NCI-H128 (cell line): ENCODE data around the gene TMC2.

Experiments
- DNase-seq: peaks from one replicate; lab custom pipeline; 2025; ENCODE audit not compliant: unreplicated experiment; lab: John Stamatoyannopoulos, UW

Gene TMC2

DNA sequence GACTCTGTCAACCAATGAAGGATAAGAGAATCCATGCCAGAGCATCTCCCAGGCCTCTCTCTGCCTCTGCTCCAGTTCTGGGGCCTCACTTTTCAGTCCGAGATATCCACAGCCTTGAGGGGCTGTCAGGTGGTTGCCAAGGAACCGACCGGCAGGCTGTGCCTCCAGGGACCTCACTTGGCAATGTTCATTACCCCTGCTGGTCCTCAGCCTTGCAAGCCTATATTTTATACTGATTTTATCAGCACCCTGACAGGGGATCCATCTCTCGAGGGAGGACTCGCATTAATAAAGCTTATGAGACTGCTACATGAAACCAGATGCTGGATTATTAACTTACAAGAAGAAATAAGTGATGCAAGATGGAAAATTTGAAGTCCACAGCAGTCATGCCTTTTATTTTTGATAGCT lies 39.9 kb downstream of the TMC2 start:
- no peak for DNase-seq

DNA sequence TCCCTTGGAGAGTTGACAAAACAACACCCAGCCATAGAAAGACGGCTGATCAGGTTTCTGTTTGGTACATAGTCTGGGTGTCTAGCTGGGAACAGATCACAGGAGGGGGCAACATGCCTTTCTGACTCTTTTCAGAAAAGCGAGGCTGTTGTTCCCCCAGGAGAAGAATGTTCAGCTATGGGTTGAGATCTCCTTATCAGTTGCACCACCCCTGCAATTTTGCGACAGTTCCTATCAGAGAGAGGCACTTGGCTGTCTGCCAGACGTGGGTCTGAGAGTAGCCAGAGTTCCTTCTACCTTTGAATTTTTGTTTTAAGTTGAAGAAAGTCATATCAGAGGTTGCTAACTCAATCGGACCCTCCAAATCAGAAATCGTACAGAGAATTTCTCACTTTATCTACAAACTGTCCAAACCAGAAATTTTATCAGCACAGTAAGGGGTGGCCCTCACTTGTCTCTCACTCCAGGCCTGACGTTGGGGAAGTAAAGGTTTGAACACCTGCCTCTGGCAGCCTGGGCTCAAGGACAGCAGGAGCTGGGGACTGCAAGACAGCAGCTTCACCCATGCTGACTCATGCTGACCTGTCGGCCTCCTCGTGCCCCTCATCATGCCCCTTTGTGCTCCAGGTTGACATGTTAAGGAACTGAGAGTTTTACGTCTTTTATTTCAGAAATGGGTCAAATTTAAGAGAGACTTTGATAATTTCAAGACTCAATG lies 42.3 kb downstream of the TMC2 start:
- no peak for DNase-seq

DNA sequence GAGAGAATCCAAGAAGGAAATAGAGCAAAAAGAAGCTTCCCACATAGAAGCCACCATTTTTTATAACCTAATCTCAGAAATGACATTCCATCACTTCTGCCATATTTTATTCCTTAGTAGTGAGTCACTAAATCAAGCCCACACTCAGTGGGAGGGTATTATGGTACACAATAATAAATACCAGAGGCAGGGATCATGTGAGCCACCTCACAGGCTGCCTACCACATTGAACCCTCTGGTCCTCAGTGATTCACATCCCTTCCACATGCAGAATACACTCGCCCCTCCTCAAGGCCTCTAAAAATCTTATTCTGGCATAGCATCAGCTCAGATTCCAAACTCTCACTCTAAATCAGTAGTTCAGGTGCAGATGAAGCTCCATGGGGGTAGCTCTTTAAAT lies 49.4 kb downstream of the TMC2 start:
- no peak for DNase-seq

DNA sequence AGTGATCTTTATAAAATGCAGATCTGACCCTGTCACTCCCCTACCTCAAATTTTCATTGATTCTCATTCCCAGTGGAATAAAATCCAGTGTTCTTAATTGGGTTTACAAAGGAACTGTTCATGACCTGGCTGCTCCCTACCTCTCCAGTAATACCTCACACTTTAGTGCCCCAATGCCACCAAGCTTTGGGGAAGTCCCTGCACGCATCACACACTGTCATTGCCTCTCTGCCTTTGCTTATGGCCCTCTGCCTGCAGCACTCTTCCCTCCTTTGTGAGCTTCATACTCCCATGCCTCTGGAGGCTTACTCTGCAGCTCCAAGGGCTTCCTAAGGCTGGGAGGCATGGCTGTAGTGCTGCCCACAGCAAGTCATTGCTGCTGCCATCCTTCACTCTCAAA lies 57.4 kb downstream of the TMC2 start:
- DNase-seq = no peak

DNA sequence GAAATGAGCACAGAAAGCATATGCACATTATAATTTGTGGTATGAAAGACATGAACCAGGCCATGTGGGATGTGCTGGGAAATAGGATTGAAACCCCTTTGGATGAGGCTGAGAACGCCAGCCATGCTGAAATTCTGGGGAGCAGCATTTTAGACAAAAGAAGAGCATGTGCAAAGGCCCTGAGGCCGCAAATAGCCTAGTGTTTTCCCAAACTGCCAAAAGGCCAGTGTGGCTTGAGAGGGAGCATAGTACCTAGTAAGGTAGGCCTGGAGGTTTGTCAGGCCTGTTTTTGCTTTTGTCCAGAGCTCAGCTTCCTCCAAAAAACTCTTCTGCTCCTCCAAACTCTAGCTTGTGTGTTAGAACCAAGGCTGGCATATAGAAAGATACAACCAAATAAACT lies 58.7 kb downstream of the TMC2 start:
- no peak for DNase-seq

DNA sequence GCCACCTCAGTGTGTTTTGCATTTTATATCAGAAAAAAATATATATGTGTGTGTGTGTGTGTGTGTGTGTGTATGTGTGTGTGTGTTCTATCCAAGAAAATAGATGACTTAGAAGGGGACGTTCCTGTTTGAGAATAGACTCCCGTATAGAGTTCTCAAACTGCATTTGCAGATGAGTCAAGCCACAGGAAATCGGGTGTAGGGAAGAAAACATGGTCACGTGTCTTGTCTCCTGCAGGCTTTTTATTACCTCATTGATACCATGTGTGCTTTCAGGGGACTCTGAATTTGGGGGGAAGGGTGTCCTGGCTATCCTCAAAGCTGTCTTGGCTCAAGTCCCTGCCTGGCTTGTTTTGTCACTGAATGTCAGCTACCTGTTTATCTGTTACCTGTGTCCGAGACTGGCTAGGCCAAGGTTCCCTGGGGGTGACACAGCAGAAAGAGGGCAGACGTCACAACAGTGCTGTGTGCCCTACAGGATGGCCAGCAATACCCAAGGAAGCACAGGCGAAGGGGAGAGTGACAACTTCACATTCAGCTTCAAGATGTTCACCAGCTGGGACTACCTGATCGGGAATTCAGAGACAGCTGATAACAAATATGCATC lies 60.4 kb downstream of the TMC2 start:
- DNase-seq = no peak

DNA sequence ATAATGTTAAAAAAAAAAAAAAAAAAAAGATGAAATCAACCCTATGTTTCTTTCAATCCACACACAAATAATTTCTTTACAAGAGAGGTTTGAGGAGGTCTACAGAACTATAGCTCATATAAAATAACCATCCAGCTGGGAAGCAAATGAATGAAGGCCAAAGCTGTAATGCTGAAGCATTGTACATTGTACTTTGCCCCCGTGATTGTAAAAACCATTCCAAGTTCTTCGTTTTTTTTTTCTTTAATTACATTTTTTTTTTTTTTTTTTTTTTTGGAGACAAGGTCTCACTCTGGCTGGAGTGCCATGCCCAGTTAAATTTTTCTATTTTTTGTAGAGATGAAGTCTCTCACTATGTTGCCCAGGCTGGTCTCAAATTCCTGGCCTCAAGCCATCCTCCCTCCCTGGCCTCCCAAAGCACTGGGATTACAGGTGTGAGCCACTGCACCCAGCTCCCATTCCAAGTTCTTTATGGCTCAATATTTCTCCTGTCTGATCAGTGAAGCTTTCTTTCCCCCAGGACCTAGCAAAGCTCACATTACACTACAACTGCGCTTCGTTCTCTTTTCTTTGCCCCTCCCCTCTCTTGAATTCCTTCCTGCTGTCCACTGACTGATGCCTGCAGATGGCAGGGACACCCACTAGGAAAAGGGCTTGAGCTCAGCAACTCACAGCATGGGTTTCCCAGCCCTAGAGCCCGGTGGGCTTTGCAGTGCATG lies 63.1 kb downstream of the TMC2 start:
- DNase-seq = no peak

DNA sequence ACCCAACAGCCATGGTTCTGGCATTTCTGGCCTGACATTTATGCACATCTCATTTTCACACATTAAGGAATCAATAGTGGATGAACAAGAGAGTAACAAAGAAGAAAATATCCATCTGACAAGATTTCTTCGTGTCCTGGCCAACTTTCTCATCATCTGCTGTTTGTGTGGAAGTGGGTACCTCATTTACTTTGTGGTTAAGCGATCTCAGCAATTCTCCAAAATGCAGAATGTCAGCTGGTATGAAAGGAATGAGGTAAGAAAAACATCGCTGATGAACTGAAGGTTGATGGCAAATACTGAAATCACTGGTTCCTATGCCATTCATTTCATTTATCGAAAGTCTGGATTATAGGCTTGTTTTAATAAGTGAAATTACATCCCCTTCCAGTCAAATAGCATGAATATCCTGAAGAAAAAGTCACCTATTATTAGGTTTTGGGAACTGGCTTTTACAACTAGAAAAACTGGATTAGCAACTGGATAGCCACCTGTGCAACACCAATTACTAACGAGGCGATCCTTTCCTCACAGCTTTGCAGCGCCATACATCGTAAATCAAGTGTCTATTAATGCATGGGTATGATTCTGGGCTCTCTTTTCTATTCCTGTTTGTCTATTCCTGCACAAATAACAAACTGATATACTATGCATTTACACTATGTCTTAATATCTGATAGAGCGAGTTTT lies 65.8 kb downstream of the TMC2 start:
- DNase-seq = no peak

DNA sequence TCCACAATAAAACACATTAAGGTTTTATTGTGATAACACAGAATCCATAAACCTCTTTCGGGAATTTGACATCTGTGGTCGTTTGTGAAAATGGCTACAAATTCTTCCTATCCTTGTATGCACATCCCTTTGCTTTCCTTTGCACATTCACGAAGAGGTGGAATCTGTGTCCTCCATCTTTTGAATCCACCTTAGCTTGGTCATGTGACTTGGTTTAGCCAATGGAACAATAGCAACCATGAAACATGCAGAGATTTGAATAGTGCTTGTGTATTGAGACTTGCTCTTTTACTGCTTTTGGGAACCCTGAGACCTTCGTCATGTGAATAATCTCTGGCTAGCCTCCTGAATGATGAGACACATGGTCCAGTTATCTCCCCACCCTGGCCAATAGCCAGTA lies 66.4 kb downstream of the TMC2 start:
- no peak for DNase-seq

DNA sequence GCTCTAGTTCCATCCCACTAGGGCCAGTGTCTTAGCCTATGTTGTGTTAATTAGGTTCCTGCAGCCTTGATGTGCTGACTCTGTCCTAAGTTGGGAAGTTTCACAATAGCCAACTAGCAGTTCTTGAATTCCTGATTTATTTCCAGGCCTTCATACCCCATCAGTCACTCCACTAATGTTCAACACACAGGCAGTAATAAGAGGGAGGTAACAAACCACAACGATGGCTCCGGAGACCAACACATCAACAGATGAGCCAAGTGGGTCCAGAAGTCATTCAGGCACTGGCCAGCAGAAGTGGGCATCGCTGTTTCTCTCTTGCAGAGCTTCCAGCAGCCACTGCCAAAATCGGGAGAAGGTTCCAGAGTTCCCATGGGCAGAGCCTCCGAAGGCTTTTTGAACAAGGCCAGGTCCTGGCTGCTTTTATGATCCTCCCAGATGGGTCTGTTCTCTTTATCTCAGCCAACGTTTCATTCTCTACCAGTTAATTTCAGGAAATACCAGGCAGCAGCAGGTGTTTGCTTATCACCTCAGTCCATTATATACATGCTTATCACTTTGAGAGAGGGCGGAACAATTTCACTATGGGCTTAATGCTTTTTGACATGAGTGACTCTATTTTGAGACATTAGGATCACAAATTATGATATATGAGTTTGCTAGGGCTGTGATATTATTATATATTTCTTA lies 67.6 kb downstream of the TMC2 start:
- no peak for DNase-seq

DNA sequence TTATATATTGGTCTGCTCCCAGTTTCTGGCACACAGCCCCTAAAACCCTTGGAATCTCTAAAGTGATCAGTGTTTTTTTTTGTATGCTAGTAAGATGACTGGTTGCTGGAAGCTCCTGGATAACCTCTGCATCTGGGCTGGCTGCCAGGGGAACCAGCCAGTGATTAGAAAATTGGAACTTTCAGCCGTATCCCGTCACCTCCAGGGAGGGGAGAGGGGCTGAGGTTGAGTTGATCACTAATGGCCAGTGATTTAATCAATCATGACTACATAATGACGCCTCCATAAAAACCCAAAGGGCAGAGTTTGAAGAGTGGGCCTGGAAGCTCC lies 68.1 kb downstream of the TMC2 start:
- DNase-seq = no peak

DNA sequence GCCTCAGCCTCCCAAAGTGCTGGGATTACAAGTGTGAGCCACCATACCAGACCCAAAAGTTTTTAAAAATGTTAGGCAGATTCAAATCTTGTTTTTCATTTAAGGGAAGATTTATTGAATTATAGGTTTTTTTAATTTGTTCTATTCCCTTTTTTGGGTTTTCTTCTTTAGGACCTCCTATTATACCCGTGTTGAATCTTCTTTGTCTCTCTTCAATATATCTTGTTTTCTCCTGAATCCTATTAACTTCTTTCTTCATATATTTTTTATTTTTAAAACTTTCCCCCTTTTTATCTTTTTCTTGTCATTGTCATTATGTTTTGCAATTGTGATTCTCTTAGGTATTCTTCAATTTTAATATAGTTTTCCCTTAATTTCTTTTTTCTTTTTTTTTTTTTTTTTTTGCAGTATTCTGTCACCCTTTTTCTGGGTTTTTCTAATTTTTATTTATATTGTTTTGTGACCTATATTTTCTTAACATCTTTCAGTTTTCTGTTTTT lies 70.2 kb downstream of the TMC2 start:
- no peak for DNase-seq

DNA sequence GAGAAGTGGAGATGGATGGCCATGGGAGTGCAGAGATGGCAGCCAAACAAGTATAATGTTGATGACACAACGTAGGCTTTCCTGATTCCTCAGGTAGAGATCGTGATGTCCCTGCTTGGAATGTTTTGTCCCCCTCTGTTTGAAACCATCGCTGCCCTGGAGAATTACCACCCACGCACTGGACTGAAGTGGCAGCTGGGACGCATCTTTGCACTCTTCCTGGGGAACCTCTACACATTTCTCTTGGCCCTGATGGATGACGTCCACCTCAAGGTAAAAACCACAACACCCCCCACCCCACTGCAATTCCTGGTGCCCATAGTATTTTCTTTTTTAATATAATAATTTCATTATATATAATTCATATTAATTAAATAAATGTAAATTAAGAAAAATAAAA lies 74.0 kb downstream of the TMC2 start:
- no peak for DNase-seq

DNA sequence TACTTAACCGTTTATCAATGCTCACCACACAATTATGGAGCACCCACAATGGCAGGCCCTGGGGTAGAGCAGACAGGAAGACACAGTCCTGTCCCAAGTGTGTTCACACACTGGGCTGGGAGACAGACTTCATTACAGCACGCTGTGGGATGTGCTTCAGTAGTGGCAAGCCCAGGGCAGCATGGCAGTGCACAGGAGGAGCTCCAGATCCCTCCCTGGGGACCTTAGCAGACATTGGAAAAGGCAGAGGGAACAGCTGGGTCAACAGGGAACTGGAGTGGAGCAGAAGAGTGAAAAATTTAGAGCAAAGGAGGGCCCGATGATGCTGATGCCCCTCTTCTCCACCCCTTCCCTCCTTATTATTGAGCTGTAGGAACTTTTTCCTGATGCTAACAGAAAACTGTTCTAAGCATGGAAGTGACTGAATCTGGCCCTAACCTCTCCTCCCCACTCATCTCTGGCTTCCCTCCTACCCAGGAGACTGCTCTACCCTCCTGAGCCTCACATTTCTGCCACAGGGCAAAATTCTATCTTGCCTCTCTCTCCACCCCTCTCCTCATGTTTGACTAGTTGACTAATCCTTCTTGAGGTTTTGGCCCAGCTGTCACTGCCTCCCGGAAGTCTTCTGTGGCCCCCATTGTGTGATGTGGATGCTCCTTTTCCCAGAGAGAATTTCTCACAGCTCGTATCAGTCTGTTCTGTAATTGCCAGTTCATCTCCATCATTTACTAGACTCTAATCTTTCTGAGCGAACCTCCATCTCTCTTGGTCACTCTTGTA lies 74.8 kb downstream of the TMC2 start:
- no peak for DNase-seq

DNA sequence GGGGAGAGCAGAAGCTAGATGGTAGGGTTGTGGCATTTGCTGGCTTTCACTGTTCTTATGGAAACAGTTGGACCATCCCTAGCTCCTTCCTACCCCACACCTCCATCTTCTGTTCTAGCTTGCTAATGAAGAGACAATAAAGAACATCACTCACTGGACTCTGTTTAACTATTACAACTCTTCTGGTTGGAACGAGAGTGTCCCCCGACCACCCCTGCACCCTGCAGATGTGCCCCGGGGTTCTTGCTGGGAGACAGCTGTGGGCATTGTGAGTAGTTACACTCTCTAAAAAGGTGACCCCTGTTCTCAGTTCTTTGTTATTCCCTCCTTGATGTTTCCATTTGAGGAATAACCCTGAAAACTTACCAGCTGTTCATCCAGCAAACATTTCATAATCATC lies 75.7 kb downstream of the TMC2 start:
- DNase-seq = no peak

DNA sequence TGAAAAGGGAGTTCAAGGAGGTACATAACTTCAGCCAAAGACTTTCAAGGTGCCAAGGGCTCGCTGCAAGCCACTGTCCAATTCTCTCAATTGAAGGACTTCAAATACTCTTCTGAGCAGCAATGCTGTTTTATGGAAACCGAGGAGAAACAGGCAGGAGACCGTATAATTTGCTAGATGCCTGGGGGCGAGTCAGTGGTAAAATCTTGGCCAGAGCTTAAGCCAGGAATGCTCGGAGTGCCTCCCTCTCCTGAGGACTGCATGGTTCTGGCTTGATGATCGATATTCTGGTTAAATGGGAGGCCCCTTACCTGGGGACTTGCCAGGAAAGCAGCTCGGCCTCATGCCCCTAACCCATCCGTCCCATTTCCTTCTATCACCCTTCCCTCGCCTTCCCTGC lies 80.3 kb downstream of the TMC2 start:
- no peak for DNase-seq

DNA sequence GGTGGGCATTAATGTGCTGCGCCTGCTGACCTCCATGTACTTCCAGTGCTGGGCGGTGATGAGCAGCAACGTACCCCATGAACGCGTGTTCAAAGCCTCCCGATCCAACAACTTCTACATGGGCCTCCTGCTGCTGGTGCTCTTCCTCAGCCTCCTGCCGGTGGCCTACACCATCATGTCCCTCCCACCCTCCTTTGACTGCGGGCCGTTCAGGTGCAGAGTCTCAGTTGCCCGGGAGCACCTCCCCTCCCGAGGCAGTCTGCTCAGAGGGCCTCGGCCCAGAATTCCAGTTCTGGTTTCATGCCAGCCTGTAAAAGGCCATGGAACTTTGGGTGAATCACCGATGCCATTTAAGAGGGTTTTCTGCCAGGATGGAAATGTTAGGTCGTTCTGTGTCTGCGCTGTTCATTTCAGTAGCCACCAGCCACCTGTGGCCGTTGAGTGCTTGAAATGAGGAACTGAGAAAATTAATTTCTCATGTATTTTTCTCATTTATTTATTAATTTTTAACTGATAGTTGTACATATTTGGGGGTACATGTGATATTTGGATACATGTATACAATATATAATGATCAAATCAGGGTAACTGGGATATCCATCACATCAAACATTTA lies 80.8 kb downstream of the TMC2 start:
- no peak for DNase-seq

DNA sequence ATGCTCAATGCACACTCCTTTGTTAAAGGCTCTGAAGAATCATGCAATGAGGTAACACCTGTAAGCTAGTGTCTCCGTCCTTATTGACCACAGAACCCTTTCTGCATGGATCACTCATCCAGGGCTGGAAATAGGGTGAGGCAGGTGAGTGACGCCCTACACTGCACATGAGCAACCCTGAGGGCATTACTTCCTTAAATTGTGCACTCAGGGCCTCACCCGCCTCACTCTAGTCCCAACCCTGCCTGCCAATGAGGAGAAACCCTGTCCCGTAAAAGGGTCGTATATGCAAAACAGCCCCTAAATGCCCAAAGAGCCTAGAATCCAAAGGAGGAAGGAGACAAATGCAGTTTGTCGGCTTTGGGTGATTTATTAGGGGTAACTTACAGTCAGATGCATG lies 82.4 kb downstream of the TMC2 start:
- DNase-seq = no peak

DNA sequence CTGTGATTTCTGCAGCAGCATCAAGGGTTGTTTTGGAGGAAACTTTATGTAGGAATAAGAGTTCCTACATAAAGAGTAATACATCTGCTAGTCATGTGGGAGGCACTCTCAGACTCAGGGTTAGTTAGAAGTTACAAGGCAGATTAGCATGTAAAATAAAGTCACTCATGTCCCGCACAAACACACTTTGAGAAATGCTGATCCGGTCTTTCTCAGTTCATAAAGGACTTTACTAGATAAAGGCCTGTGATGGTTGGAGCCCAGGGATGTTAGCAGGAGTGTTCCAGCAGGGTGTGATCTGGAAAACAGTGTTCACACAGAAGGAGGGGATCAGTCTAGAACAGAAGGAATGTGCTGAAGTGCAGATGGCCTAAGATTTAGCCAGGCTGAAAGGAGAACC lies 83.0 kb downstream of the TMC2 start:
- DNase-seq = no peak

DNA sequence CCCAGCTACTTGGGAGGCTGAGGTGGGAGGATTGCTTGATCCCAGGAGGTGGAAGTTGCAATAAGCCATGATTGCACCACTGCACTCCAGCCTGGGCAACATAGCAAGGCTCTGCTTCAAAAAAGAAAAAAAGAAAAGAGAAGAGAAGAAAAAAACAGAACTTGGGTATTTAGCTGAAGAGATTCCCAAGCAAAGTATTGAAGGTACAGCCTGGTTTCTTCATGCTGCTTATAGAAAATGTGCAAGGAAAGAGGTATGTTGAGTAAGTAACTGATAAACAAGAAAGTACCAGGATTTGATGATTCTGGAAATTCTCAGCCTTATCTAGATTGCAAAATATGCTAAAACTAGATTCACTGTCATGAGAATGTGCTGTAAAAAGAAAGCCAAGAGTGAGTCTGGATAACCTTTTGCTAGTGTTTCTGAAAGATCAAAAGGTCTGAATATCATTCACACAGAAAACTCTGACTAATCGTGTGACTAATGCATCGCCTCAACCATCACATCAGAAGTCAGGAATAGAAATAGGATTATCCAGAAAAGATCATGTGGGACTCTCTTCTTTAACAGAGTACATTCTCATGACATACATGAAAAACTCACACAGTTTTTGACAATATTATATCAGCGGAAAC lies 83.7 kb downstream of the TMC2 start:
- no peak for DNase-seq
